ENCODE results near the gene DST.
"Not testable (repeated sequence)": the region's sequence is repeated elsewhere in the genome, so short reads cannot be mapped to it uniquely, and the experiment has no call there.

DST gene

DNA sequence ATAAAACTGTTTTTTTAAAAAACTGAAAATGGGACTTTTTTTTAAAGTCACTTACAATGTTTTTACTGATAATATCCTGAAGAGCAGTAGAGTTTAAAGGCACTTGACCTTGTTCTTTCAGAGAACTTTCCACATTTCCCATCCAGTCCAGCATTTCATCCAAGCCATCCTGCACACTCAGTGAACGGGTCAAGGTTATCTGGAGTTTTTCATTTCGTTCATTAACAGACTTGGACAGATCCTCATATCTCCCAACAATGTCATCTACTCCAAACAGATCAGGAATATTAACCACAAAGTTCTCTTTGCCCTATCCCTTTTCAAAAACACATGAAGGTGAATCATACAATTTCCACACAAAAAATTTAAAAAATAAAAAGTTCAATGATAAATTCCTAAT, 69.1 kb downstream of the DST start:
- H3K4me3 ChIP-seq (ENCODE audit: low read length) = no peak overlapping the region
- TF ChIP-seq, protein P1, sequence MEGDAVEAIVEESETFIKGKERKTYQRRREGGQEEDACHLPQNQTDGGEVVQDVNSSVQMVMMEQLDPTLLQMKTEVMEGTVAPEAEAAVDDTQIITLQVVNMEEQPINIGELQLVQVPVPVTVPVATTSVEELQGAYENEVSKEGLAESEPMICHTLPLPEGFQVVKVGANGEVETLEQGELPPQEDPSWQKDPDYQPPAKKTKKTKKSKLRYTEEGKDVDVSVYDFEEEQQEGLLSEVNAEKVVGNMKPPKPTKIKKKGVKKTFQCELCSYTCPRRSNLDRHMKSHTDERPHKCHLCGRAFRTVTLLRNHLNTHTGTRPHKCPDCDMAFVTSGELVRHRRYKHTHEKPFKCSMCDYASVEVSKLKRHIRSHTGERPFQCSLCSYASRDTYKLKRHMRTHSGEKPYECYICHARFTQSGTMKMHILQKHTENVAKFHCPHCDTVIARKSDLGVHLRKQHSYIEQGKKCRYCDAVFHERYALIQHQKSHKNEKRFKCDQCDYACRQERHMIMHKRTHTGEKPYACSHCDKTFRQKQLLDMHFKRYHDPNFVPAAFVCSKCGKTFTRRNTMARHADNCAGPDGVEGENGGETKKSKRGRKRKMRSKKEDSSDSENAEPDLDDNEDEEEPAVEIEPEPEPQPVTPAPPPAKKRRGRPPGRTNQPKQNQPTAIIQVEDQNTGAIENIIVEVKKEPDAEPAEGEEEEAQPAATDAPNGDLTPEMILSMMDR (conservative IDR thresholded peaks at IDR 0.05; ENCODE audit: low read length) = no peak
- DNase-seq (ENCODE audit: low read depth) = no peak

DNA sequence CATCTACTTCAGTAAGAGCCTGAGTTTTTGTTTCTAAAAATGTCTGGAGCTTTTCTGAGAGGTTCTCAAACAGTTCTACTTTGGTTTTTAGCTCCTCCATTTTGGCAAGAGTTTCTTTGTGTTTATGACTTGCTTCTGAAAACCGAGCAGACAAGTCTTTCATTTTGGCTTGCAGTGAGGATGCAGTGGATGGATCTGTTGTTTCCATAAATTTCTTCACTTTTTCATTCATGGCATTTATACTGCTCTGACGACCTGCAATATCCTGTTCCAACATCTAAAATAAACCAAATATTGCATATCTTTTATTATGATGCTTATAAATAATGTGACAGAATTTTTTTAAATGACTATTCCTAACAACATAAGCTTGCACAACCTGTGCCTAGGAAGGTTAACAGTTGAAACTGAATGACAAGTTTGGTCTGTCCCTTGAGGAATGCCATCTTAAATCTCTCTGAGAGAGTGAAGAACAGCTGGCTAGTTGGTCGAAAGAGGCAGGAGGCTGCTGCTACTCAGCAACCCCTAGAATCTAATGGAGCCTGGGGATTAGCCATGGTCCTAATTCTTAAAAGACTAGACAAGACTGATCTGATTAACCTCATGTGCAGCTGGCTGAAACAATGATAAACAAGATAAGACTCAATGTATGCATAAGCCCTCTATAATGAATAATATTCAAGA, 69.8 kb downstream of the DST start:
- TF ChIP-seq, protein P1 (conservative IDR thresholded peaks at IDR 0.05; ENCODE audit: low read length) = no peak
- no peak overlapping the region for H3K4me3 ChIP-seq (ENCODE audit: low read length)
- no peak for DNase-seq (ENCODE audit: low read depth)

DNA sequence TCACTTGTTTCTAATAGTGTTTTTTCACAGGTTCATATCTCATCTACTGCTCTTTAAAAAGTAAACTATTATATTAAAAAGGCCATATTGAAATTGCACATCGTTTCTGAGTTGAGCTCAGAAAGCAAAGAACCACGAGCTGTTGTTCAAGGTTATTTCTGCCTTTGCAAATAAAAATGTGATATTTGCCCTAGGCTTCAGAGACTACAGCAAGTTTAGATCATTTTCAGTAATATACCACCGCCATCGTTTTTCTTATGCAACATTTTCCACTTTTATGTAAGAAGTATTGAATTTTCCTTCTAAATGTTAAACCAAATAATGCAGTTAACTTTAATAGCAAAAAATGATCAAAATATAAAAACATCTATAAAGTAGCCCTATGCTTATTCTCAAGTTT, 71.1 kb downstream of the DST start:
- no peak for DNase-seq (ENCODE audit: low read depth)
- H3K4me3 ChIP-seq (ENCODE audit: low read length) = no peak overlapping the region
- TF ChIP-seq, protein P1 (conservative IDR thresholded peaks at IDR 0.05; ENCODE audit: low read length) = no peak

DNA sequence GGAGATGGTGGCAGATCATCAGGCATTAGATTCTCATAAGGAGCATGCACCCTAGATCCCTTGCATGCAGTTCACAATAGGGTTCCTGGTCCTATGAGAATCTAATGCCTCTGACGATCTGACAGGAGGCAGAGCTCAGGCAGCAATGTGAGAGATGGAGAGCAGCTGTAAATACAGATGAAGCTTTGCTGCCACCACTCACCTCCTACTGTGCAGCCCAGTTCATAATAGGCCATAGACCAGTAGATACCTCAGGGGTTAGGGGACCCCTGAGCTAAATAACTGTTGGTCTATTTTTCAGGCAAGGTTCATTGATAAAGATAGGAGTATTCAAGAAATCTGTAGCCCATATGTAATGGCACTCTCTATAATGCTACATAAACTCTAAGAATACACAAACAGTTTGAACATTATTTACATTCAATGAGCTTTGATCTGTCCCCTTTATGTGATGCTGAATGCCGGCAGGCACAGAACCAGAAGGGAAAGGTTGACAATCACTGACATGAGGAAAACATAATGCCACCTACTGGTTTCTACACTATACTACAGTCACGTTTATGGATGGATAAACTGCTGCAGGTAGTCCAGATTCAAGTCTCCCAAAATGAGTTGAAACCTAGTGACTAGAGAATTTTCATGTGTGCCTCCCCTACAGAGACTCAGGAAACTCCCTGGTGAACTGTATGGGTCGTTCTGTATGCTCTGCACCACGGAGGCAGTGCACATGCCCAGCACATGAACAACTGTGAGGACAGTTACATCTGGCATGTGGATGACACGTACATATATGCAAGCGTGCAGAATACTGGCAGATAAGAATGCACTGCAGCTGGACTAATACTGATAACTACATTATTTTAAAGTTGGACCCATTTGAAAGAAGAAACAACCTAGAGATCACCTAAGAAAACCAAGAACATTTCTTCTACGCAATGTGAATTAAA, 72.0 kb downstream of the DST start:
- H3K4me3 ChIP-seq (ENCODE audit: low read length) = no peak overlapping the region
- TF ChIP-seq, protein P1 (conservative IDR thresholded peaks at IDR 0.05; ENCODE audit: low read length) = peak; percentile 70
- DNase-seq (ENCODE audit: low read depth) = peak; percentile 39

DNA sequence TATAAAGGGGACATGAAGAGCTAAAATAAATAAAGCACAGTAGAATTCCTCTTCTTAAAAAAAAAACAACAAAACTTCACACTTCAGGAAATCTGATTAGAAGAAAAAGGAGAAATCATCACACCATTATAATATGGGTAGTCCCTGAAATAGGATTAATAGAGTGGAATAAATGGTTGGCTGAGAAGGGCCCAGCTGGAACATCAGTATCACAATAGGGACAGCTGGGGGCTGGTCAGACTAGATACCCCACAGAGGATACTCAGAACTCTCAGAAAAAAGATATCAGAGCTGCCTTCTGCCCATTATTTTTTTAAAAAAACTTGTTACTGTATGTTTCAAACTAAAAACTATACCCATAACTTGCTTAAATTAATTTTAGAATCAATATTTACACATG, 75.2 kb downstream of the DST start:
- H3K4me3 ChIP-seq (ENCODE audit: low read length) = no peak overlapping the region
- TF ChIP-seq, protein P1 (conservative IDR thresholded peaks at IDR 0.05; ENCODE audit: low read length) = no peak
- DNase-seq (ENCODE audit: low read depth) = no peak

DNA sequence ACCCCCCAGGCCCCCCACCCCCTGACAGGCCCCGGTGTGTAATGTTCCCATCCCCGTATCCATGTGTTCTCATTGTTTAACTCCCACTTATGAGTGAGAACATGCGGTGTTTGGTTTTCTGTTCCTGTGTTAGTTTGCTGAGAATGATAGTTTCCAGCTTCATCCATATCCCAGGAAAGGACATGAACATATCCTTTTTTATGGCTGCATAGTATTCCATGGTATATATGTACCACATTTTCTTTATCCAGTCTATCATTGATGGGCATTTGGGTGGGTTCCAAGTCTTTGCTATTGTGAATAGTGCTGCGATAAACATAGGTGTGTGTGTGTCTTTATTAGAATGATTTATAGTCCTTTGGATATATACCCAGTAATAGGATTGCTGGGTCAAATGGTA, 80.0 kb downstream of the DST start:
- DNase-seq (ENCODE audit: low read depth); H3K4me3 ChIP-seq (ENCODE audit: low read length): not testable (repeated sequence)

DNA sequence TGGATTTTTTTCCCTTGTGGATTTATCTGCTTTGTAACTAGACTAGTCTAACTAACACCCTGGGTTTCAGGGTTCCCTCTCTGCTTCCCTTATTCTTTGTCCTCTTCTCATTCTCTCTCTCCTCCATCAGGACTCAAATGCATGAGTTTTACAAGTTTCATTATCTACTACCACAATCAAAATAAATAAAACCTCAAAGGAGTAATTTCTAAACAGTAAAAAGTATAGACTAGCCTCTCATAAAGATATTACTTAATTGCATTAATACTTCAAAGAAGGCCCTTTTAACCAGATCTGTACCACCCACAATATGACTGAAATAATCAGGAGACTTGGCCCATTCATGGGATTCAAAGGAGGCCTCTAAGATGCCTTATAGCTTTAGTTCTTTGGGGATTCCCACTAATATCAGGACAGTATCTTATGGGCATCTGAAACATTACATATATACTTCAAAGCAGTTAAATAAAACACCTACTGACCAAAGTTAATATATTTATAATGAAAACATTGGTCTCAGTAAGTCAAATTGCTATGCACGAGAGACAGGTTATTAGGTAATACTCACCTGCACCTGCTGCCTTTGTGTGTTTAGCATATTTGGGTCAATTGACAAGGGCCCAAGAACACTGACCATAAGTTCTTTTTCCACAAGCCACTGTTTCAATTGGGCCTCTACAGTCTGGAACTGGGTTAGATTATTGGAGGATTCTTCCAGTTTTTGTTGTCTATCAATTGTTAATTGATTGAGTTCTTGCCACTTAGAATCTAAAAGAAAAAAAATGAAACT, 85.7 kb downstream of the DST start:
- TF ChIP-seq, protein P1 (conservative IDR thresholded peaks at IDR 0.05; ENCODE audit: low read length) = no peak
- no peak for DNase-seq (ENCODE audit: low read depth)

More for the DNA sequence above, 85.7 kb downstream of the DST start:
- H3K4me3 ChIP-seq (ENCODE audit: low read length) = no peak overlapping the region
